Omental fat pad (tissue), 4 donors: Measurements from ENCODE around the gene CAMSAP1. TPM values are rescaled to one million over a fixed set of nuclear protein-coding genes. Genes with fewer than 3 reads are reported as not detected.

ENCODE experiments used
- ATAC-seq: fragments of 150-250 bp; one replicate; pipeline ENCODE4 v1.9.1; 2016; ENCODE audit warnings: mild to moderate bottlenecking, moderate library complexity; ENCODE audit not compliant: low FRiP score
- DNase-seq: peaks from one replicate; pipeline ENCODE4 v3.0.0-alpha.2; 2019; ENCODE audit warnings: low spot score
- total RNA-seq, 4 donors: library from RNA; depleted of rRNA; stranded (reverse); fragments of >200 nt; gene quantifications; one replicate each; pipeline ENCODE4 v1.1.0, GENCODE V29; 2016
- TF ChIP-seq, protein P1 (sequence below), 3 donors: fragments of 450-650 bp; IDR thresholded peaks; one replicate each; pipeline ENCODE4 v1.5.1; 2016 to 2017; ENCODE audit warnings: antibody characterized with exemption in 3 of 3, mild to moderate bottlenecking in 3 of 3, moderate library complexity in 2 of 3

The CAMSAP1 gene
- total RNA-seq, 4 donors from 2014 or later, result 22.3 to 52.5 (median 33.2) TPM

DNA sequence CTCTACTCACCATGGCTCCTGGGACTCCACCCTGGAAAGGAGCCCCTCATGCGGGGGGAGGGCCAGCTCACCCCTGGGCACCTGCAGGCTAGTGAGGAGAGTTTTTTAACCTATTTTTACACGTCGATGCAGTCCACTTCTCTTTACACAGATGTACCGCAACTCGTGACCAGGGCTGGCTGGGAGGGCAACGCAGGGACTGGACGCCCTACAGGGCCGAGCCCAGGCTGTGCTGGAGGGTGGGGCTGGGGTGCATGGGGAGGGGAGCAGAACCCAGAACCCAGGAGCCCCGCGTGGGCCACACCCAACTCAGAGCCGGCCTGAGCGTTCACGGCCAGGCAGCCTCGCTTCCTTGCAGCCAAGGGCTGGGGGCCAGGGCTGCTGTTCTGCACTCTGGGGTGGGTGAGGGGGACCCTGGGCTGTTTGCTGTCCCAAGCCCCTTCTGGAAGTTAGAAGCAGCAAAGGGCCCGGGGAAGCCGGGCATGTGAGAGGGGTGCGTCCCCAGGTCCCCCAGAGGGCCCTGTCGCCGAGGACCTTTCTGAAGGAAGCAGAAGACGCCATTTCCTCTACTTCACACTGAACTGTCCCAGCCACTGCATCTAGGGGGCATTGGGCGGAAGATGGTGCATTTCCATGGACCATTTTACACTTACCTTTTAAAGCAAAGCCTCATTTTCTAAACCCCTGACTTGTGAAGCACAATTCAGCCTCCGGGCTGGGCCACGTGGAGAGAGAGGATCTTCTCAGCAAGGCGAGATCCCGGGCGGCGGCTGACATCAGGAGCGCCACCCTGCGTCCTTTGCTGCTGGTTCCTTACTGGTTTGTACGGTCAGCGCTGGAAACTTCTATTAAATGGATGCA lies 114.8 kb downstream of the CAMSAP1 start:
- TF ChIP-seq, protein P1, sequence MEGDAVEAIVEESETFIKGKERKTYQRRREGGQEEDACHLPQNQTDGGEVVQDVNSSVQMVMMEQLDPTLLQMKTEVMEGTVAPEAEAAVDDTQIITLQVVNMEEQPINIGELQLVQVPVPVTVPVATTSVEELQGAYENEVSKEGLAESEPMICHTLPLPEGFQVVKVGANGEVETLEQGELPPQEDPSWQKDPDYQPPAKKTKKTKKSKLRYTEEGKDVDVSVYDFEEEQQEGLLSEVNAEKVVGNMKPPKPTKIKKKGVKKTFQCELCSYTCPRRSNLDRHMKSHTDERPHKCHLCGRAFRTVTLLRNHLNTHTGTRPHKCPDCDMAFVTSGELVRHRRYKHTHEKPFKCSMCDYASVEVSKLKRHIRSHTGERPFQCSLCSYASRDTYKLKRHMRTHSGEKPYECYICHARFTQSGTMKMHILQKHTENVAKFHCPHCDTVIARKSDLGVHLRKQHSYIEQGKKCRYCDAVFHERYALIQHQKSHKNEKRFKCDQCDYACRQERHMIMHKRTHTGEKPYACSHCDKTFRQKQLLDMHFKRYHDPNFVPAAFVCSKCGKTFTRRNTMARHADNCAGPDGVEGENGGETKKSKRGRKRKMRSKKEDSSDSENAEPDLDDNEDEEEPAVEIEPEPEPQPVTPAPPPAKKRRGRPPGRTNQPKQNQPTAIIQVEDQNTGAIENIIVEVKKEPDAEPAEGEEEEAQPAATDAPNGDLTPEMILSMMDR (IDR thresholded peaks at IDR 0.05), result no peak
- DNase-seq, result no peak
- ATAC-seq, result no peak

DNA sequence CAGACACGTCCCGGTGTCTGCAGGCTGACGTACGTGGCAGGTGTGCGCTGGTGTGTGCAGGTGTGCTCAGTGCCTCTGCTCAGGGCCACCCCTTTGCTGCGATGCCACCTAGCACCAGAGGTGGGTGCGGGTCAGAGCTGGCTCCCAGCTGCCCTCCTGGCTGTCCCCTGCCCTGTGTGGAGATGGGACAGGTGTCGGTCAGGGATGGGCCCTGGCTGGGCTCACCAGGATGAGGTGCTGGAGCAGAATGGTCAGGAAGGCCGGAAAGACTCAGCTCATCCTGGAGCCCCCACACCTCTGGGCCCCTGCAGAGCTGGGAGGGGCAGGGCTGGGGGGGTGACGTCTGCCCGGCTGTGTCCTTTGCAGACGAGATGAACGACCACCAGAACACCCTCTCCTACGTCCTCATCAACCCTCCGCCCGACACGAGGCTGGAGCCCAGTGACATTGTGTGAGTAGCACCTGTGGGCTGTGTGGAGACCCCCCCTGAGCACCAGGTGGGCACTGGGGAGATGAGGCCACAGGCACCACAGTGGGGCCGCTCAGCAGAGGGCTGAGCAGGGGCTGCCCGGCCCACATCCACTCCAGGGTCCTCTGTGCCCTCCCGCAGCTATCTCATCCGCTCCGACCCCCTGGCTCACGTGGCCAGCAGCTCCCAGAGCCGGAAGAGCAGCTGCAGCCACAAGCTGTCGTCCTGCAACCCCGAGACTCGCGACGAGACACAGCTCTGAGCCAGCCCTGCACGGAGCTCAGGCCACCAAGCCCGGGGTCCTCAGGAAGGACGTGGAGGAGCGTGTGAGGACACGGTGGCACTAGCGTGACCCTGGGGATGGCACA lies 115.7 kb downstream of the CAMSAP1 start:
- DNase-seq, result no peak
- TF ChIP-seq, protein P1 (IDR thresholded peaks at IDR 0.05), result no peak

DNA sequence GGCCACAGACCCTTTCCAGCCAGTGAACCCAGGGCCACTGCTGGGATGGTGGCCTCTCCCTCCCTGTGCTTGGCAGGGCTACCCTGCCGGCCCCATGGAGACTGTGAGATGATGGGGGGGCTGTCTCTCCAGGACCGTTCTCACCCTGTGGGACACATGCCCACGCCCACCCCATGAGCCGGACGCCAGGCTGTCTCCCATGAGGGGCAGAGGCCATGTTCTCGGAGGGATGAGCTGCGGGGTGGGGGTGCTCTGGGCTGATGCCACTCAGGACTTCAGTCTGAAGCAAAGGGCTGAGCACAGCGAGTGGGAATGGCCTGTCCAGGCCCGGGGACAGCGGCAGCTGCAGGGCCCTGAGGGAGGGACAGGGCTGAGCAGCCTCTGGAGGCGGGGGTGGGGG lies 116.5 kb downstream of the CAMSAP1 start:
- no peak for DNase-seq
- TF ChIP-seq, protein P1 (IDR thresholded peaks at IDR 0.05), result no peak
- no peak for ATAC-seq

More for the DNA sequence above, 115.7 kb downstream of the CAMSAP1 start:
- ATAC-seq, result no peak

DNA sequence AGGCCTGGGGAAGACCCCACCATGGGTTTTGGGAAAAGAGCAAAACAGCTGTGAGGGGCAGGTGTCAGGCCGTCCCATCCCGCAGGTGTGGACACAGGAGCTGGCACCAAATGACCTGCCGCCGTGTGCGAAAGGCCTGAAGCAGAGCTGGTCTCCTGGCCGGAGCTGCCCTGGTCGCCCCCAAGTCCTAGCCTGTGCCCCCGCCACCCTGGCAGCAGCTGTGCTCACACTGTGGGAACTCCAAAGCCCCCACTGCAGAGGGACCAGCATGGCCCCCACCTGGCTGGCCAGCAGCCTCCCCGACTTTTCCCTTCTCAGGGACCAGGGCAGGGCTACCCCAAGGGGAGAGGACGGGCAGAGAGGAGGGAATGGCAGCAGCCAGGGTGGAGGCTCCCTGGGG lies 117.0 kb downstream of the CAMSAP1 start:
- DNase-seq (no peak), ATAC-seq (no peak)
- TF ChIP-seq, protein P1 (IDR thresholded peaks at IDR 0.05), result no peak

DNA sequence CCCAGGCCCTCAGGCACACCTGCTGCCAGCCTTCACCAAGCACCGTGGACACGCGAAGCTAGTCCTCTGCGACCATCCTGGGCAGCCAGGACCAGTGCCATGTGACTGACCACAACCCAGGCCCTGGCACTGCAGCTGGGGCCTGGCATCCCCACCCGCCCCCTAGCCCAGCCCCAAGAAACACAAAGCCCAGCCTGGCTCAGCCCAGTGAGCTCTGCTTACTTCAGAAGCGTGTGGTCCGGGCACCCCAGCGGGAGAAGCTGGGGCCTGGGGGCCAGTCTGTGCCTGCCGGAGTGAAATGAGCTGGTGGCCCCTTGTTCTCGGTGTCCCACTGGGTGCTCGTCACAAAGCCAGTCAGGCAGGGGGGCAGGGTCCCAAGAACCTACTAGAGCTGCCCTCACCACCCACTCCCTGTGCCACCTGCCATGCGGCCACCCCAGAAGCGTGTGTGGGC lies 117.5 kb downstream of the CAMSAP1 start:
- ATAC-seq, result no peak
- TF ChIP-seq, protein P1 (IDR thresholded peaks at IDR 0.05), result no peak
- DNase-seq, result no peak

DNA sequence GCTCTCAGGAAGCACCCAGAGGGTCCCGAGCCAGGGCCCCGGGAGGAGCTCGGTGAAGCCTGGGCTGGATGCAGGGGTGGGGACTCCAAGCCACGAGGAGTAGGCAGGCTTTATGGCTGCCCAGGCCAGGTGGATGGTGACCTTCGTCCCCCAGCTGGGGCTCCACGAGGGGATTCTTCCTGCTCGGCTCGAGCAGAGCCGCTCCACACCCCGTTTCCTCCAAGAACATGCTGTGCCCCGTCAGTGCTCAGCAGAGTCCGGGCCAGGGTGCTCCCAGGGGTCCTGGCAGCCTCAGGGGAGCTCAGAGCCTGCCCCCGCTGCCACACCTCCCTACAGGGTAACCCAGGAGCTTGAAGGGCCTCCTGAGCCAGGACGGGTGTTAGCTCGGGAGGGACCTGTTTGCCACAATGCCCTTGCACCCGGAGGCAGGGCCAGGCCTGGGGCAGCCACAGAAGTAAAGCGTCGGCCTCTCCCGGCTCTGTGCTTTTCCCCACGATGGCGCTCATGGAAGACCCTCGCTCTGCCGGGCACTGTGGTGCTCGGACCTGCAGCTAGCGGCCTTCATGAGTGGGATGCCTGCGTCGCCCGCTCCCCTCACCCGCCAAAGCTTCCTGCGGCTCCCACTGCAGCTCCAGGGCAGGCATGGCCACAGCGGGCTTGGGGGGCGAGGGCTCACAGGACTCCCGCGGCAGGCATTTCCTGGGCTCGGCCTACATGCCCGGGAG lies 118.6 kb downstream of the CAMSAP1 start:
- DNase-seq (no peak), ATAC-seq (no peak)
- TF ChIP-seq, protein P1 (IDR thresholded peaks at IDR 0.05), result no peak
